T-helper 2 cell treated with Interferon-gamma antibody and Interleukin-4, amounts not matched to agents 5 μg/mL and 100 μg/mL, for 36 hours (primary cell): ENCODE measurements around the gene NHLH2.

Source experiments
- DNase-seq: peaks from one replicate; pipeline ENCODE4 v3.0.0; 2021; ENCODE audit warnings: low spot score
- H3K27ac Mint-ChIP-seq: one replicate; pipeline ENCODE4 v1.8.0; 2021; ENCODE audit warnings: mild to moderate bottlenecking, mixed read lengths
- H3K27me3 Mint-ChIP-seq: one replicate; pipeline ENCODE4 v1.8.0; 2021; ENCODE audit warnings: low read depth, mixed read lengths
- H3K36me3 Mint-ChIP-seq: one replicate; pipeline ENCODE4 v1.8.0; 2021; ENCODE audit warnings: low read depth, mixed read lengths
- H3K4me1 Mint-ChIP-seq: one replicate; pipeline ENCODE4 v1.8.0; 2021; ENCODE audit warnings: low read depth, mixed read lengths
- H3K4me3 Mint-ChIP-seq: one replicate; pipeline ENCODE4 v1.8.0; 2022; ENCODE audit warnings: mild to moderate bottlenecking, moderate library complexity, mixed read lengths
- H3K9me3 Mint-ChIP-seq: one replicate; pipeline ENCODE4 v1.8.0; 2021; ENCODE audit warnings: mixed read lengths

Gene NHLH2

GRCh38 chr1:115805597-115805996 is 35.3 kb downstream of the NHLH2 start:
- H3K9me3 Mint-ChIP-seq = no peaks in the 10 kb centered on the region
- peaks cover 11% of the 10 kb centered on the region for H3K27me3 Mint-ChIP-seq
- no peak overlapping the region for H3K4me3 Mint-ChIP-seq
- no peaks in the 10 kb centered on the region for H3K4me1 Mint-ChIP-seq
- no peak overlapping the region for H3K27ac Mint-ChIP-seq
- DNase-seq = no peak
- H3K36me3 Mint-ChIP-seq = no peaks in the 10 kb centered on the region

- no peak overlapping the region for H3K4me3 Mint-ChIP-seq
Observed at GRCh38 chr1:115802416-115802815, 38.5 kb downstream of the NHLH2 start.

GRCh38 chr1:115797486-115797885 is 43.4 kb downstream of the NHLH2 start:
- no peak overlapping the region for H3K4me3 Mint-ChIP-seq
- H3K4me1 Mint-ChIP-seq = no peaks in the 10 kb centered on the region
- H3K36me3 Mint-ChIP-seq = no peaks in the 10 kb centered on the region
- DNase-seq = no peak
- H3K27me3 Mint-ChIP-seq = peaks cover 13% of the 10 kb centered on the region
- no peaks in the 10 kb centered on the region for H3K9me3 Mint-ChIP-seq
- no peak overlapping the region for H3K27ac Mint-ChIP-seq

More at GRCh38 chr1:115802416-115802815, 38.5 kb downstream of the NHLH2 start:
- DNase-seq = no peak
- no peaks in the 10 kb centered on the region for H3K9me3 Mint-ChIP-seq
- peaks cover 16% of the 10 kb centered on the region for H3K27me3 Mint-ChIP-seq
- H3K27ac Mint-ChIP-seq = no peak overlapping the region
- no peaks in the 10 kb centered on the region for H3K4me1 Mint-ChIP-seq
- no peaks in the 10 kb centered on the region for H3K36me3 Mint-ChIP-seq

GRCh38 chr1:115796897-115797296 is 44.0 kb downstream of the NHLH2 start:
- DNase-seq = no peak
- H3K4me1 Mint-ChIP-seq = no peaks in the 10 kb centered on the region
- H3K9me3 Mint-ChIP-seq = no peaks in the 10 kb centered on the region
- H3K27me3 Mint-ChIP-seq = peaks cover 13% of the 10 kb centered on the region
- no peak overlapping the region for H3K27ac Mint-ChIP-seq
- H3K36me3 Mint-ChIP-seq = no peaks in the 10 kb centered on the region
- no peak overlapping the region for H3K4me3 Mint-ChIP-seq

- Mint-ChIP-seq H3K36me3 (no peaks in the 10 kb centered on the region), H3K4me3 (no peak overlapping the region), H3K4me1 (no peaks in the 10 kb centered on the region), H3K27me3 (peaks cover 10% of the 10 kb centered on the region), H3K9me3 (no peaks in the 10 kb centered on the region), H3K27ac (no peak overlapping the region)
- no peak for DNase-seq
Observed at GRCh38 chr1:115796036-115796435, 44.9 kb downstream of the NHLH2 start.

- Mint-ChIP-seq H3K27me3 (peaks cover 10% of the 10 kb centered on the region), H3K9me3 (no peaks in the 10 kb centered on the region), H3K4me1 (no peaks in the 10 kb centered on the region), H3K36me3 (no peaks in the 10 kb centered on the region), H3K4me3 (no peak overlapping the region), H3K27ac (no peak overlapping the region)
- DNase-seq = no peak
Observed at GRCh38 chr1:115794976-115795639, 45.8 kb downstream of the NHLH2 start.

GRCh38 chr1:115793162-115793561 is 47.8 kb downstream of the NHLH2 start:
- Mint-ChIP-seq H3K27me3 (peaks cover 9% of the 10 kb centered on the region), H3K4me3 (no peak overlapping the region), H3K9me3 (no peaks in the 10 kb centered on the region), H3K27ac (no peak overlapping the region), H3K36me3 (no peaks in the 10 kb centered on the region), H3K4me1 (no peaks in the 10 kb centered on the region)
- no peak for DNase-seq

GRCh38 chr1:115791816-115792215 is 49.1 kb downstream of the NHLH2 start:
- Mint-ChIP-seq H3K36me3 (no peaks in the 10 kb centered on the region), H3K9me3 (no peaks in the 10 kb centered on the region), H3K27me3 (peaks cover 11% of the 10 kb centered on the region), H3K4me3 (no peak overlapping the region), H3K27ac (no peak overlapping the region), H3K4me1 (no peaks in the 10 kb centered on the region)
- DNase-seq = no peak

- H3K4me3 Mint-ChIP-seq = no peak overlapping the region
- H3K27ac Mint-ChIP-seq = no peak overlapping the region
Observed at GRCh38 chr1:115790846-115791245, 50.1 kb downstream of the NHLH2 start.

GRCh38 chr1:115790356-115790755 is 50.6 kb downstream of the NHLH2 start:
- peaks cover 12% of the 10 kb centered on the region for H3K27me3 Mint-ChIP-seq

More at GRCh38 chr1:115790846-115791245, 50.1 kb downstream of the NHLH2 start:
- Mint-ChIP-seq H3K36me3 (no peaks in the 10 kb centered on the region), H3K9me3 (no peaks in the 10 kb centered on the region), H3K27me3 (peaks cover 12% of the 10 kb centered on the region), H3K4me1 (no peaks in the 10 kb centered on the region)
- DNase-seq = no peak

More at GRCh38 chr1:115790356-115790755, 50.6 kb downstream of the NHLH2 start:
- Mint-ChIP-seq H3K36me3 (no peaks in the 10 kb centered on the region), H3K9me3 (no peaks in the 10 kb centered on the region), H3K4me1 (no peaks in the 10 kb centered on the region), H3K27ac (no peak overlapping the region), H3K4me3 (no peak overlapping the region)
- no peak for DNase-seq
